ENCODE data around the gene PAM. TPM values are rescaled to one million over a fixed set of nuclear protein-coding genes. Genes with fewer than 3 reads are reported as not detected.

Gene PAM
- total and polyA plus RNA-seq, 2 donors (not counting 3 experiments of a cell fraction or from before 2014, with no cell fraction given) = 118 to 176 TPM

GRCh38 chr5:102986074-102986473, 231.0 kb downstream of the PAM start:
- ChIA-PET CTCF (no interaction called here), POLR2A (no interaction called here)
- Histone ChIP-seq H3K4me1 (ENCODE audit: control insufficient read depth, extremely low read depth, insufficient read depth, low read length) (no peaks in the 10 kb centered on the region), H3K27ac (ENCODE audit: insufficient read depth, low read depth, low read length) (no peak overlapping the region), H3K9ac (replicated peaks; ENCODE audit: extremely low read depth, insufficient read depth, low read length) (no peak overlapping the region), H3K36me3 (ENCODE audit: control insufficient read depth in 2 of 2, extremely low read depth in 1 of 2, insufficient read depth in 2 of 2, low read length in 2 of 2) (peaks cover 0 to 2% of the 10 kb centered on the region in 2 experiments), H3K79me2 (ENCODE audit: control insufficient read depth, insufficient read depth, low read length) (no peaks in the 10 kb centered on the region), H3K9me3 (replicated peaks; ENCODE audit: control insufficient read depth, insufficient read depth, low read length) (no peaks in the 10 kb centered on the region), H3K4me2 (ENCODE audit: insufficient read depth, low read length) (no peak overlapping the region), H3K9me1 (replicated peaks; ENCODE audit: control insufficient read depth, extremely low read depth, insufficient read depth, low read length) (no peaks in the 10 kb centered on the region), H3K4me3 (replicated peaks in 1 of 3; ENCODE audit: insufficient read depth in 1 of 3, low read depth in 1 of 3, low read length in 3 of 3) (no peak overlapping the region), H2AFZ (ENCODE audit: low read depth, low read length) (no peak overlapping the region), H4K20me1 (replicated peaks; ENCODE audit: control insufficient read depth, extremely low read depth, insufficient read depth, low read length) (no peaks in the 10 kb centered on the region), H3K27me3 (ENCODE audit: control insufficient read depth in 2 of 2, insufficient read depth in 2 of 2, low read length in 2 of 2) (no peaks in the 10 kb centered on the region)
- no peak for DNase-seq (ENCODE audit: low read depth, low spot score)
- no peak for TF ChIP-seq JUN (IDR thresholded peaks at IDR 0.05; ENCODE audit: borderline replicate concordance, insufficient read depth, insufficient read length, low read depth)
- no peak for TF ChIP-seq FOS (IDR thresholded peaks at IDR 0.05; ENCODE audit: borderline replicate concordance, insufficient read depth, low read length)
- TF ChIP-seq GATA2 (IDR thresholded peaks at IDR 0.05; ENCODE audit: insufficient read depth, insufficient read length, low read depth, low read length) = no peak
- no peak for TF ChIP-seq MYC (IDR thresholded peaks at IDR 0.05; ENCODE audit: low read depth, low read length)
- FAIRE-seq = no peak
- dilution Hi-C loops (cut with MboI; ENCODE audit: extremely low pct_ligation_motif_present, low sequenced_read_pairs) = no loop called here
- no TSS peak for BruUV-seq (replicated peaks)
- intact Hi-C loops (cut with micrococcal nuclease) = no loop called here

DNA sequence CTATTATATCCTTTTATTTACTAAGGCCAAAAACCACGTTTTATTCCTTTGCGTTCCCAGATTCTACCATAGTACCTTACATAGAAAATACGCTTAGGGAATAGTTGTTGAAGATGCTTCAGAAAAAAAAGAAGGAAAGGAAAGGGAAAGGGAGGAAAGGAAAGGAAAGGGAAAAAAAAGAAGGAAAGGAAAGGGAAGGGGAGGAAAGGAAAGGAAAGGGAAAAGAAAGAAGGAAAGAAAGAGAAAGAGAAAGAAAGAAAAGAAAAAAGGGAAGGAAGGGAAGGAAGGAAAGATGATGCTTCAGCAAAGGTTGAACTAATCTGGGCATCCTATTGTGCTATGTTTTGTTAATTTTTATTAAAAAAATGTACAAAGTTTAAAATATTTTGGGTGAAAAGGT, 233.4 kb downstream of the PAM start:
- no TSS peak for BruUV-seq (replicated peaks)
- FAIRE-seq (no peak), DNase-seq (ENCODE audit: low read depth, low spot score) (no peak)
- no peaks in the 10 kb centered on the region for H3K4me1 ChIP-seq (ENCODE audit: control insufficient read depth, extremely low read depth, insufficient read depth, low read length)
- intact Hi-C loops (cut with micrococcal nuclease) (no loop called here), dilution Hi-C loops (cut with MboI; ENCODE audit: extremely low pct_ligation_motif_present, low sequenced_read_pairs) (no loop called here)
- no peaks in the 10 kb centered on the region for H3K79me2 ChIP-seq (ENCODE audit: control insufficient read depth, insufficient read depth, low read length)
- H3K27ac ChIP-seq (ENCODE audit: insufficient read depth, low read depth, low read length) = no peak overlapping the region
- H3K9me1 ChIP-seq (replicated peaks; ENCODE audit: control insufficient read depth, extremely low read depth, insufficient read depth, low read length) = no peaks in the 10 kb centered on the region
- TF ChIP-seq MYC (IDR thresholded peaks at IDR 0.05; ENCODE audit: low read depth, low read length) (no peak), POLR2A (IDR thresholded peaks at IDR 0.05; ENCODE audit: low read depth, low read length) (no peak), MAX (IDR thresholded peaks at IDR 0.05; ENCODE audit: insufficient read depth, insufficient read length) (no peak), JUN (IDR thresholded peaks at IDR 0.05; ENCODE audit: borderline replicate concordance, insufficient read depth, insufficient read length, low read depth) (no peak), EZH2 (IDR thresholded peaks at IDR 0.05; ENCODE audit: borderline replicate concordance, low read depth, low read length, severe bottlenecking) (no peak), GATA2 (IDR thresholded peaks at IDR 0.05; ENCODE audit: insufficient read depth, insufficient read length, low read depth, low read length) (no peak), POLR2AphosphoS5 (IDR thresholded peaks at IDR 0.05; ENCODE audit: insufficient read depth, low read depth, low read length) (no peak), FOS (IDR thresholded peaks at IDR 0.05; ENCODE audit: borderline replicate concordance, insufficient read depth, low read length) (no peak)
- TF ChIP-seq, protein P1, sequence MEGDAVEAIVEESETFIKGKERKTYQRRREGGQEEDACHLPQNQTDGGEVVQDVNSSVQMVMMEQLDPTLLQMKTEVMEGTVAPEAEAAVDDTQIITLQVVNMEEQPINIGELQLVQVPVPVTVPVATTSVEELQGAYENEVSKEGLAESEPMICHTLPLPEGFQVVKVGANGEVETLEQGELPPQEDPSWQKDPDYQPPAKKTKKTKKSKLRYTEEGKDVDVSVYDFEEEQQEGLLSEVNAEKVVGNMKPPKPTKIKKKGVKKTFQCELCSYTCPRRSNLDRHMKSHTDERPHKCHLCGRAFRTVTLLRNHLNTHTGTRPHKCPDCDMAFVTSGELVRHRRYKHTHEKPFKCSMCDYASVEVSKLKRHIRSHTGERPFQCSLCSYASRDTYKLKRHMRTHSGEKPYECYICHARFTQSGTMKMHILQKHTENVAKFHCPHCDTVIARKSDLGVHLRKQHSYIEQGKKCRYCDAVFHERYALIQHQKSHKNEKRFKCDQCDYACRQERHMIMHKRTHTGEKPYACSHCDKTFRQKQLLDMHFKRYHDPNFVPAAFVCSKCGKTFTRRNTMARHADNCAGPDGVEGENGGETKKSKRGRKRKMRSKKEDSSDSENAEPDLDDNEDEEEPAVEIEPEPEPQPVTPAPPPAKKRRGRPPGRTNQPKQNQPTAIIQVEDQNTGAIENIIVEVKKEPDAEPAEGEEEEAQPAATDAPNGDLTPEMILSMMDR (IDR thresholded peaks at IDR 0.05; ENCODE audit: extremely low read depth in 1 of 2, insufficient read depth in 1 of 2, low read depth in 1 of 2, low read length in 2 of 2) = no peak
- H3K27me3 ChIP-seq (ENCODE audit: control insufficient read depth in 2 of 2, insufficient read depth in 2 of 2, low read length in 2 of 2) = no peaks in the 10 kb centered on the region
- ChIA-PET POLR2A (no interaction called here), CTCF (no interaction called here)
- H4K20me1 ChIP-seq (replicated peaks; ENCODE audit: control insufficient read depth, extremely low read depth, insufficient read depth, low read length) = no peaks in the 10 kb centered on the region
- H2AFZ ChIP-seq (ENCODE audit: low read depth, low read length) = no peak overlapping the region
- H3K4me3 ChIP-seq (replicated peaks in 1 of 3; ENCODE audit: insufficient read depth in 1 of 3, low read depth in 1 of 3, low read length in 3 of 3) = no peak overlapping the region
- no peaks in the 10 kb centered on the region for H3K9me3 ChIP-seq (replicated peaks; ENCODE audit: control insufficient read depth, insufficient read depth, low read length)
- H3K4me2 ChIP-seq (ENCODE audit: insufficient read depth, low read length) = no peak overlapping the region
- no peak overlapping the region for H3K9ac ChIP-seq (replicated peaks; ENCODE audit: extremely low read depth, insufficient read depth, low read length)
- H3K36me3 ChIP-seq (ENCODE audit: control insufficient read depth in 2 of 2, extremely low read depth in 1 of 2, insufficient read depth in 2 of 2, low read length in 2 of 2) = no peaks in the 10 kb centered on the region
